IMR-90 (cell line): ENCODE data around the gene ZNF888.

ENCODE experiments used
- BHLHE40 ChIP-seq: fragments of 150-350 bp; IDR thresholded peaks from 2 replicates; pipeline ENCODE4 v1.6.1; 2016; ENCODE audit warnings: mild to moderate bottlenecking, low read depth, low read length
- CEBPB ChIP-seq: IDR thresholded peaks from 2 replicates; pipeline ENCODE4 v1.6.1; 2012; ENCODE audit warnings: low read depth, low read length, improper control_type of control experiment
- MAFK ChIP-seq: IDR thresholded peaks from 2 replicates; pipeline ENCODE4 v1.6.1; 2012; ENCODE audit warnings: low read depth, low read length, improper control_type of control experiment
- MAZ ChIP-seq: IDR thresholded peaks from 2 replicates; pipeline ENCODE4 v1.6.1; 2012; ENCODE audit warnings: low read depth, mild to moderate bottlenecking, low read length, improper control_type of control experiment, moderate library complexity, borderline replicate concordance
- MXI1 ChIP-seq: IDR thresholded peaks from 2 replicates; pipeline ENCODE4 v1.6.1; 2012; ENCODE audit warnings: low read depth, mild to moderate bottlenecking, low read length, moderate library complexity, borderline replicate concordance
- POLR2A ChIP-seq: IDR thresholded peaks from 2 replicates; pipeline ENCODE4 v1.6.1; 2012; ENCODE audit warnings: mild to moderate bottlenecking, low read depth, low read length
- RAD21 ChIP-seq: IDR thresholded peaks from 2 replicates; pipeline ENCODE4 v1.6.1; 2012; ENCODE audit warnings: low read length, improper control_type of control experiment
- RCOR1 ChIP-seq: IDR thresholded peaks from 2 replicates; pipeline ENCODE4 v1.6.1; 2012; ENCODE audit warnings: mild to moderate bottlenecking, low read length, improper control_type of control experiment; ENCODE audit not compliant: insufficient replicate concordance
- SMC3 ChIP-seq: fragments of 150-350 bp; IDR thresholded peaks from 2 replicates; pipeline ENCODE4 v1.6.1; 2016; ENCODE audit warnings: low read depth, mild to moderate bottlenecking, antibody characterized with exemption, low read length, moderate library complexity
- USF2 ChIP-seq: fragments of 150-350 bp; IDR thresholded peaks from 2 replicates; pipeline ENCODE4 v1.6.1; 2017; ENCODE audit warnings: mild to moderate bottlenecking, antibody characterized with exemption, low read length, low read depth
- TF ChIP-seq, protein P1 (sequence below): conservative IDR thresholded peaks from 2 replicates; pipeline ENCODE4 v1.5.1; 2012; ENCODE audit warnings: mild to moderate bottlenecking, low read depth, low read length, improper control_type of control experiment

DNA sequence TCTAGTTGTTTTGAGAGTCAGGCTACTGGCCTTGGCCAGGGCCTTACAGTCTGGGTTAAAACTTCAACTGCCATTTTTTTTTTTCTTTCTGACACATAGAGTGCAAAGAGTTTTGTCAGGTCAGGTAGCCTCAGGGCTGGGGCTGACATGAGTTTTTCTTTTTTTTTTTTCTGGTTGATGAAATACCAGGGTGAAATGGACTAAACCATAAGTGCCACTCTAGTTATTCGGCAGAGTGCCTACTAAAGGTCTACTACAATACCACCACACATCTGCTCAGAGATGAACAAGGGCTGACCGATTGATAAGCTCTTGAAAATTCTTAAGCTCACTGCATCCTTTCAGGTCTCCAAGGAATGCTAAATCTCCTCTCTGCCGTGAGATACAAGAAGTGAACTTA, 21.4 kb downstream of the ZNF888 start:
- TF ChIP-seq RAD21 (no peak), MAFK (no peak), POLR2A (no peak), USF2 (no peak), MXI1 (no peak), BHLHE40 (no peak), MAZ (no peak), SMC3 (no peak), CEBPB (no peak), RCOR1 (no peak)
- TF ChIP-seq, protein P1, sequence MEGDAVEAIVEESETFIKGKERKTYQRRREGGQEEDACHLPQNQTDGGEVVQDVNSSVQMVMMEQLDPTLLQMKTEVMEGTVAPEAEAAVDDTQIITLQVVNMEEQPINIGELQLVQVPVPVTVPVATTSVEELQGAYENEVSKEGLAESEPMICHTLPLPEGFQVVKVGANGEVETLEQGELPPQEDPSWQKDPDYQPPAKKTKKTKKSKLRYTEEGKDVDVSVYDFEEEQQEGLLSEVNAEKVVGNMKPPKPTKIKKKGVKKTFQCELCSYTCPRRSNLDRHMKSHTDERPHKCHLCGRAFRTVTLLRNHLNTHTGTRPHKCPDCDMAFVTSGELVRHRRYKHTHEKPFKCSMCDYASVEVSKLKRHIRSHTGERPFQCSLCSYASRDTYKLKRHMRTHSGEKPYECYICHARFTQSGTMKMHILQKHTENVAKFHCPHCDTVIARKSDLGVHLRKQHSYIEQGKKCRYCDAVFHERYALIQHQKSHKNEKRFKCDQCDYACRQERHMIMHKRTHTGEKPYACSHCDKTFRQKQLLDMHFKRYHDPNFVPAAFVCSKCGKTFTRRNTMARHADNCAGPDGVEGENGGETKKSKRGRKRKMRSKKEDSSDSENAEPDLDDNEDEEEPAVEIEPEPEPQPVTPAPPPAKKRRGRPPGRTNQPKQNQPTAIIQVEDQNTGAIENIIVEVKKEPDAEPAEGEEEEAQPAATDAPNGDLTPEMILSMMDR: no peak
